DND-41 (cell line): Measurements from ENCODE around the gene KRT78.

Source experiments
- ATAC-seq: fragments of 200-7000 bp; cut with Tn5 transposase; 3 replicates; pipeline ENCODE4 v1.9.1; 2021; ENCODE audit warnings: low read depth; ENCODE audit not compliant: insufficient read depth
- DNase-seq: peaks from one replicate; pipeline ENCODE4 v3.0.0-alpha.2; 2020
- H2AFZ ChIP-seq: 2 replicates; pipeline ENCODE4 v1.6.0; 2012; ENCODE audit warnings: low read depth, low read length
- H3K27ac ChIP-seq: 2 replicates; pipeline ENCODE4 v1.5.1; 2012; ENCODE audit warnings: low read length, inconsistent platforms
- H3K27me3 ChIP-seq: fragments of 200-600 bp; sonication (generic); 2 replicates; pipeline ENCODE4 v1.6.0; 2012; ENCODE audit warnings: low read length, mild to moderate bottlenecking, inconsistent platforms; ENCODE audit not compliant: insufficient read depth, poor library complexity
- H3K36me3 ChIP-seq: 2 replicates; pipeline ENCODE4 v1.5.1; 2012; ENCODE audit warnings: low read length, inconsistent platforms; ENCODE audit not compliant: insufficient read depth
- H3K4me1 ChIP-seq: 2 replicates; pipeline ENCODE4 v1.5.1; 2012; ENCODE audit warnings: mild to moderate bottlenecking, low read length; ENCODE audit not compliant: insufficient read depth
- H3K4me2 ChIP-seq: 2 replicates; pipeline ENCODE4 v1.6.0; 2012; ENCODE audit warnings: mild to moderate bottlenecking, moderate library complexity, low read length, inconsistent platforms; ENCODE audit not compliant: insufficient read depth
- H3K4me3 ChIP-seq, 2 experiments: fragments of 200-600 bp in 1 of 2; shearing (Covaris generic) in 1 of 2; 2 replicates each; pipeline ENCODE4 v1.5.1; 2012 to 2016; ENCODE audit warnings: inconsistent platforms in 2 of 2, low read length in 2 of 2, mild to moderate bottlenecking in 2 of 2, low read depth in 1 of 2, moderate library complexity in 1 of 2
- H3K79me2 ChIP-seq: 2 replicates; pipeline ENCODE4 v1.6.0; 2012; ENCODE audit warnings: low read length, inconsistent platforms; ENCODE audit not compliant: insufficient read depth
- H3K9ac ChIP-seq: 2 replicates; pipeline ENCODE4 v1.6.0; 2012; ENCODE audit warnings: low read depth, mild to moderate bottlenecking, inconsistent platforms, low read length, moderate library complexity
- H3K9me3 ChIP-seq: 2 replicates; pipeline ENCODE4 v1.5.1; 2012; ENCODE audit warnings: low read length, moderate library complexity, mild to moderate bottlenecking, inconsistent platforms; ENCODE audit not compliant: insufficient read depth, severe bottlenecking
- H4K20me1 ChIP-seq: 2 replicates; pipeline ENCODE4 v1.6.0; 2012; ENCODE audit warnings: low read length; ENCODE audit not compliant: insufficient read depth
- CTCF ChIP-seq: IDR thresholded peaks from 2 replicates; pipeline ENCODE4 v1.5.1; 2012; ENCODE audit warnings: borderline replicate concordance, low read length, moderate library complexity, mild to moderate bottlenecking; ENCODE audit not compliant: poor library complexity, severe bottlenecking; ENCODE audit errors: extremely low read depth
- EZH2 ChIP-seq: IDR thresholded peaks from 3 replicates; pipeline ENCODE4 v1.6.1; 2012; ENCODE audit warnings: borderline replicate concordance, low read depth, mild to moderate bottlenecking, moderate library complexity, low read length, inconsistent platforms; ENCODE audit not compliant: severe bottlenecking

Gene KRT78

GRCh38 chr12:52809166-52809565 is 39.6 kb downstream of the KRT78 start:
- H3K9me3 ChIP-seq, result no peaks in the 10 kb centered on the region
- ATAC-seq (no peak), DNase-seq (no peak)
- H3K36me3 ChIP-seq, result no peaks in the 10 kb centered on the region
- H4K20me1 ChIP-seq, result 0 out of 2 replicates have a peak, but pooled peaks cover 3% of the 10 kb centered on the region
- no peaks in the 10 kb centered on the region for H3K4me1 ChIP-seq
- no peak overlapping the region for H2AFZ ChIP-seq
- H3K27ac ChIP-seq, result no peak overlapping the region
- H3K4me3 ChIP-seq, result no peak overlapping the region
- H3K4me2 ChIP-seq, result no peak overlapping the region
- H3K27me3 ChIP-seq, result peaks cover 2% of the 10 kb centered on the region
- H3K79me2 ChIP-seq, result no peaks in the 10 kb centered on the region
- TF ChIP-seq EZH2 (no peak), CTCF (no peak)
- H3K9ac ChIP-seq, result no peak overlapping the region

- H3K4me3 ChIP-seq, result no peak overlapping the region
- no peak for TF ChIP-seq EZH2
- TF ChIP-seq CTCF, result no peak
- no peak overlapping the region for H3K27ac ChIP-seq
- no peak for ATAC-seq
- no peaks in the 10 kb centered on the region for H3K9me3 ChIP-seq
- 0 out of 2 replicates have a peak, but pooled peaks cover 3% of the 10 kb centered on the region for H4K20me1 ChIP-seq
- no peak overlapping the region for H3K4me2 ChIP-seq
- H3K27me3 ChIP-seq, result peaks cover 2% of the 10 kb centered on the region
- H3K79me2 ChIP-seq, result no peaks in the 10 kb centered on the region
- no peaks in the 10 kb centered on the region for H3K36me3 ChIP-seq
- no peak for DNase-seq
- no peaks in the 10 kb centered on the region for H3K4me1 ChIP-seq
- H2AFZ ChIP-seq, result no peak overlapping the region
- H3K9ac ChIP-seq, result no peak overlapping the region
These were observed 40.1 kb downstream of the KRT78 start for GRCh38 chr12:52808573-52809160.

- no peak overlapping the region for H3K4me2 ChIP-seq
- H3K4me1 ChIP-seq, result no peaks in the 10 kb centered on the region
- H4K20me1 ChIP-seq, result 0 out of 2 replicates have a peak, but pooled peaks cover 3% of the 10 kb centered on the region
- no peak overlapping the region for H3K9ac ChIP-seq
- no peaks in the 10 kb centered on the region for H3K36me3 ChIP-seq
- no peaks in the 10 kb centered on the region for H3K9me3 ChIP-seq
- no peak overlapping the region for H3K27ac ChIP-seq
- H3K79me2 ChIP-seq, result no peaks in the 10 kb centered on the region
- ATAC-seq, result no peak
- no peak overlapping the region for H3K4me3 ChIP-seq
- TF ChIP-seq EZH2, result no peak
- no peak for TF ChIP-seq CTCF
- peaks cover 2% of the 10 kb centered on the region for H3K27me3 ChIP-seq
- H2AFZ ChIP-seq, result no peak overlapping the region
- DNase-seq, result no peak
These were observed 41.0 kb downstream of the KRT78 start for GRCh38 chr12:52807544-52808470.
